ENCODE data around the gene TRPM7. TPM values are rescaled to one million over a fixed set of nuclear protein-coding genes. Genes with fewer than 3 reads are reported as not detected.

Gene TRPM7
- total and polyA plus RNA-seq, 9 of the 15 experiments (the other 6 are each of a cell fraction or from before 2014, with no cell fraction given) = 12.3 to 59.2 (median 31.5) TPM

DNA sequence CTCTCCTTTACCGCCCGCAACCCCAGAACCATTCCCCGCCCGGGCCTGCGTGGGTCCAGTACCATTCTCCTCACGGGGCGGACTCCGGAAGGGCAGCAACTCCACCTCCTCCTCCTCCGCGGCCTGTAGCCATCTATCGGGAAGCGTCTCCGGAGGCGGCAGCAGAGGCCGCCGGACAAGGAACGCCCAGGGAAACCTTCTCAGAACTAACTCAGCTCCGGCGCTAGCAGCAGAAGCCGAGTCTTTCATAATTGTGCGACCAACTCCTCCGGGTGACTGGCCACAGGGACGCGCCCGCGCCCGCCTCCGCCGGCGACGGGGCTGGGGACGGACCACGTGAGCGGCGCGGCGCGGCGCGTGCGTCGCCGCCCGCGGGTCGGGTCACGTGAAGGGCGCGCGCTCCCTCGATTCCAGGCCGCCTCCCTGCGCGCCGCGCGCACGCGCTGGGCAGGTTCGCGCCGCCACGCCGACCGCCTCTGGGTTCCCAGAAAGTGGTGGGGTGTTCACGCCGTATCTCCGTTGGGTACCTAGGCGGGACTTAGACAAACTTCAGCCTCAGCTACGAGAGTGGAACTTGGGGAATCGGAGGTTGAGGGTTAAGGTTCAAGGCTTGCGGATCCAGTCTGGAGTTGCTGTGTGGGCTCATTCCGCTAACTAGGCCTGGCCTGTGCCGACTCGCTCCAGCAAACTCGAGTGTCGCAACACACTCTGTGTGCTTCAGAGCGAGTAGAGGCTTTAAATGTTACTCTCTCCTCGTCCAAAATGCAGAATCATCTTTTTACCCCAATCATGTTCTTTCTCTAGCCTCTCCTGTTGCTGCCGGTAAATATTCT is at the start of gene TRPM7 (continued):
- peak; percentile 50; the same call in 1 of the 2 replicates for TF ChIP-seq ZNF224 (CRISPR knock-in tag; IDR thresholded peaks at IDR 0.05)
- no peak for TF ChIP-seq WHSC1 (IDR thresholded peaks at IDR 0.05; ENCODE audit: low read length)
- 0 out of 2 replicates have a peak, but pooled peaks have one; percentile 39 for TF ChIP-seq ZNF165 (CRISPR knock-in tag; IDR thresholded peaks at IDR 0.05; ENCODE audit: borderline replicate concordance)
- TF ChIP-seq CREBBP (IDR thresholded peaks at IDR 0.05; ENCODE audit: low read depth, low read length) = no peak
- TF ChIP-seq MYC (IDR thresholded peaks at IDR 0.05; ENCODE audit: low read depth, low read length) = peak; percentile 91
- no peak; the same call in 1 of the 2 replicates for TF ChIP-seq MYC (CRISPR knock-in tag; IDR thresholded peaks at IDR 0.05; ENCODE audit: borderline replicate concordance, low read depth)
- no peak for TF ChIP-seq MCM5 (IDR thresholded peaks at IDR 0.05; ENCODE audit: low read depth)
- TF ChIP-seq ZNF444 (CRISPR knock-in tag; IDR thresholded peaks at IDR 0.05) = no peak
- TF ChIP-seq HIVEP1 (CRISPR knock-in tag; IDR thresholded peaks at IDR 0.05) = no peak
- no peak for TF ChIP-seq BCLAF1 (IDR thresholded peaks at IDR 0.05; ENCODE audit: borderline replicate concordance in 1 of 2, control insufficient read depth in 1 of 2, low read depth in 2 of 2, low read length in 1 of 2)
- TF ChIP-seq ZFP30 (CRISPR knock-in tag; IDR thresholded peaks at IDR 0.05; ENCODE audit: borderline replicate concordance) = no peak
- TF ChIP-seq ELF4 (CRISPR knock-in tag; IDR thresholded peaks at IDR 0.05) = no peak
- TF ChIP-seq PTRF (tag; IDR thresholded peaks at IDR 0.05) = no peak
- TF ChIP-seq ZNF311 (CRISPR knock-in tag; IDR thresholded peaks at IDR 0.05) = no peak
- peak; percentile 80 for TF ChIP-seq PHF20 (IDR thresholded peaks at IDR 0.05; ENCODE audit: partially characterized antibody)
- TF ChIP-seq ZNF445 (CRISPR knock-in tag; IDR thresholded peaks at IDR 0.05; ENCODE audit: low read depth) = no peak
- peak; percentile 36; the same call in 1 of the 2 replicates for TF ChIP-seq TOE1 (IDR thresholded peaks at IDR 0.05; ENCODE audit: borderline replicate concordance)
- TF ChIP-seq TOE1 (CRISPR knock-in tag; IDR thresholded peaks at IDR 0.05; ENCODE audit: borderline replicate concordance, low read depth) = no peak; the same call in 1 of the 2 replicates
- peak; percentile 87; the same call in 1 of the 2 replicates for TF ChIP-seq NR3C1 (CRISPR knock-in tag; IDR thresholded peaks at IDR 0.05)
- TF ChIP-seq PRMT5 (CRISPR knock-in tag; IDR thresholded peaks at IDR 0.05) = no peak
- TF ChIP-seq, protein P1, sequence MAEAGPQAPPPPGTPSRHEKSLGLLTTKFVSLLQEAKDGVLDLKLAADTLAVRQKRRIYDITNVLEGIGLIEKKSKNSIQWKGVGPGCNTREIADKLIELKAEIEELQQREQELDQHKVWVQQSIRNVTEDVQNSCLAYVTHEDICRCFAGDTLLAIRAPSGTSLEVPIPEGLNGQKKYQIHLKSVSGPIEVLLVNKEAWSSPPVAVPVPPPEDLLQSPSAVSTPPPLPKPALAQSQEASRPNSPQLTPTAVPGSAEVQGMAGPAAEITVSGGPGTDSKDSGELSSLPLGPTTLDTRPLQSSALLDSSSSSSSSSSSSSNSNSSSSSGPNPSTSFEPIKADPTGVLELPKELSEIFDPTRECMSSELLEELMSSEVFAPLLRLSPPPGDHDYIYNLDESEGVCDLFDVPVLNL (CRISPR knock-in tag; IDR thresholded peaks at IDR 0.05; ENCODE audit: low read depth) = peak; percentile 79; the same call in 1 of the 2 replicates
- TF ChIP-seq MCM7 (IDR thresholded peaks at IDR 0.05) = no peak
